Activated gamma-delta T cell treated with Interleukin-2 at 50 U/mL for 16 hours (primary cell): ENCODE measurements around the gene TSPAN33.

Experiments
- DNase-seq: peaks from one replicate; pipeline ENCODE4 v3.0.0-alpha.2; 2020

Gene TSPAN33

DNA sequence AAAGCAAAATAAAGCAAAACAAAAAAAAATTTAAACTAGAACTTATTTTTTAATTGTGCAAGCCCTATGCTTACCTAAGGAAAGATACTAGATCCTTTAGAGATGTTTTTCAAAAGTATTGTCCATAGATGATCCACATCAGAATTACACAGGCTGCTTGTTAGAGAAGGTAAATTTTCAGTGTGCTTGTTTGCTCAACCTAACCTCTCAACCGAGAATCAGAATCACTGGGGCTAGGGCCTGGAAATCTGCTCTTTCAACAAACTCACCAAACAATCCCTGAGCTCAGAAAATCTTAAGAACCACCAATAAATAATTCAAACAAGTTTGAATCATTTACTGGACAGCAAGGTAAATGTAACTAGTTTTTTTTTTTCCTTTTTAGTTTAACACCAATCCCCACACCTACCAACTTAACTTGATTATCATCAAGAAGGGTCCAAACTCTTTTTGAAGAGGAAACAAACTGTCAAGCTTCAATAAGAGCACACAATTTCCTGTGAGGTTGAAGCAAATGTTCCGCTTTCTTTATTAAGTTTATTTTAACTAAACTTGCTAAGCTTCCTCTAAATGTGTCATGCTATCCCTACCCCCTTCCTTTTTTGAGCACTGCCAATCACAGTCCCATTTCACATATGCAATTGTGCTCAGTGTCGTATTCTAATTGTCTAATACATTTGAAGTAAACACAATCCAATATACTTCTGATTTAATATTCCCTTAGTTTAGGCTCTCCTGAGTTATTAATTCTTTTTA is 7.4 kb upstream of the TSPAN33 start:
- no peak for DNase-seq

DNA sequence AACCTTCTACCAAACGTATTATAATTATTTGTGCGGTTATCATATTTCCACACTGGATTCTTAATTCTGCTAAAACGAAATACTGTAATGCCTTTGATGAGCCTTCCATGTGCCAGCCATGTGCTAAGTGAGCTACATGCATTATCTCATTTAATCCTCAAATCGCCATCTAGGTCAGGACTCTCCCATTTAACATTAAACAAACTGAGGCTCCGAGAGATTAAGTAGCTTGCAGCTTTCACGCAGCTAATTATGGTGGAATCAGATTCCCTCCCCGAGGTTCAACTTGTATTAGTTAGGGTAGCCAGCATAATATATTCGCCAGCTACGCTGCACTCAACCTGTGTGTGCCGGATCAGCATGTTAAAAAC is 798 bp upstream of the TSPAN33 start:
- DNase-seq: no peak

DNA sequence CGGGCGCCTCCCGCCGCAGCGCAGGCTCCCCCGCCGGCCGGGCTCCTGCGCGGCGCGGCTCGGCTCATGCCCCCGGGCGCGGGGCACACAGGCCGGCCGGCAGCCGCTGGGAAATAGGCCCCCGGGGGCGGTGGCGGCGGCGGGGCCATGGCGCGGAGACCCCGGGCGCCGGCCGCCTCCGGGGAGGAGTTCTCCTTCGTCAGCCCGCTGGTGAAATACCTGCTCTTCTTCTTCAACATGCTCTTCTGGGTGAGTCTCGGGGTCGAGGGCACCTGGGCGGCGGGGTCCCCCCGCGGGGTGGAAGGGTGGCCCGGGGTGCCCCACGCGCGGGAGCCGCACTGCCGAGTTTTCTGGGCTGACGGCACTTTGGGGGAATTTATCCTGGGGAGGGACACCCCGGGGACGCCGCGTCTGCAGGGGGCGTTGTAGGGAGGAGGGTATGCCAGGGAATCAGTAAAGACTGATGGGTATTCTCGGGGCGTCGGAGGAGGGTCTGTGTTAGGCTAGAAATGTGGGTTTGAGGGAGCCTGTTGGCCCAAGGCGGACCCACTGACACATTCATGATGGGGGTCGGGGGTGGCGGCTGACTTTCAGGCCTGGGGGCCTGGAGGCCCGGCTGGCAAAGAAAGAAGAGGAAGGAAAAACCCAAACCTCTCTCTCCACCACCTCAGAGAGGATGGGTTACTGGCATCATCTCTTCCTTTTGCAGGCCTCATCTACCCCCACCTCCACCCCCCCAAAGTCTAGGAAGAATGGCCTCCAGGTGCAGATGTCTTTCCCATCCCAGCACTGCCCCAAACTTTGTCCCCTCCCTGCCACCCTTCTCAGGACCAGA is 544 bp downstream of the TSPAN33 start:
- DNase-seq: peak; percentile 14

DNA sequence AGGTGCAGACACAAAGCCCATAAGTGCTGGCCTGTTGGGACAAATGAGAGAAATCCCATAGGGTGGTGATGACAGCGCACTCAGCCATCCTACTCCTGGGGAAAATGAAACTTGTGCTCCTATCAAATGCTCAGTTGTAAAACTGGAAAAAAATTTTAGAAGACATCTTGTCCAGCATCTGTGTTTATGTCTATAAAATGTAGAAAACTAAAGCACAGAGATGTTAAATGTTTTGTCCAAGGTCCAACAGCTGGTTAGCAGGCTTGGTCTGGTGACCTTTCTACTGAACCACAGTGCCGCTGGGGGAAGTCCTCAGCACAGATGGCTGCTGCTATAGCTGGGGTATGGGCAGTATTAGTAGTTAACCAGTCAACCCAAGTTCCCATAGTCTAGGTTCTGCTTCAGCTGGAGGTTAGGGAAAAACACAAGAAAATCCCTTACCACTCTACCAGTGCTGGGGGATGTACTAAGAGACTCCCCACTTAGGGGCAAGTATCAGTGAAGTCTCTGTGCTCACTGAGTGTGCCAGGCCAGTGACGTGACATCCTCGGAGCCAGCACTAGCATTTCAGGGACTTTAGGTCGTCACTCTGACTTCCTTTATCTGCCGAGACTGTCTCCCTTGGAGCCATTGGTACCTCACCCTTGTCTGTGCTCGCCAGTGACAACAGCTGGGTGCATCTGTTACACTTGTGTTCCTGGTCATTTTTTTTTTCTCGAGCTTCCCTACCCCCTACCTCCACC is 1.9 kb downstream of the TSPAN33 start:
- no peak for DNase-seq

DNA sequence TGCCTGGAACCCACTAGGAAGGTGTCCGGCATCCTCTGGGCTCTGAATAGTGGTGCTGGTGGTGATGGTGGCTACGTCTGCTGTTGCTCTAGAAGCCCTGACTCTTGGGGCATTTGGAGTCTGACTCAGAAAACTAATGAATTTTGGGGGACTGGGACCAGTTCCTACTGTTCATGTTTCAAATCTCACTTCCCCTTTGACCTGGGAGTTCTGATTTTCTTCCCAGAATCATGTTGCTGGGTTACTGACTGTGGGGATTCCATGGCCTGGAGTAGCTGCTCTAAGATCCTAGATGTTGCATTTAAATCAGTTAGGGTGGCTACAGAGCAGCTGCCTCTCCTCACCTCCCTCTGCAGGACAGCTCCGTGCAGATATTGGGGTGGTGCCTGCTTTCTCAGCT is 3.2 kb downstream of the TSPAN33 start:
- no peak for DNase-seq

DNA sequence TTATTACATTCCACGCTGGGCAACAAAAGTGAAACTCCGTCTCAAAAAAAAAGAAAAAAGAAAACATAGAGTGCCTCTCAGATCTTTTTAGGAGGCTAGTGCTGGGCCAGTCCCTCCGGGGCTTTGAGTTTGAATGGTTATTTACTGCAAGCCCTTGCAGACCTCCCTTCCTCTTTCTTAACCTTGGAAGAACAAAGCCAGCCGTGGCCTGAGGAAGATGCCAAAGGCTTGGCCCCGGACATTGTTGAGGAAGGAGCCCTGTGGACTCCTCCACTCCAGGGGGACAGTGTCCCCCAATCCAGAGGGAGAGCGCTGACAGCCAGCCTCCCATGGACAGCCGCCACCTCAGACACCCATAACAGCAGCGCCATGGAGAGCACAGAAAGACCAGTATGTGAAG is 5.0 kb downstream of the TSPAN33 start:
- no peak for DNase-seq

DNA sequence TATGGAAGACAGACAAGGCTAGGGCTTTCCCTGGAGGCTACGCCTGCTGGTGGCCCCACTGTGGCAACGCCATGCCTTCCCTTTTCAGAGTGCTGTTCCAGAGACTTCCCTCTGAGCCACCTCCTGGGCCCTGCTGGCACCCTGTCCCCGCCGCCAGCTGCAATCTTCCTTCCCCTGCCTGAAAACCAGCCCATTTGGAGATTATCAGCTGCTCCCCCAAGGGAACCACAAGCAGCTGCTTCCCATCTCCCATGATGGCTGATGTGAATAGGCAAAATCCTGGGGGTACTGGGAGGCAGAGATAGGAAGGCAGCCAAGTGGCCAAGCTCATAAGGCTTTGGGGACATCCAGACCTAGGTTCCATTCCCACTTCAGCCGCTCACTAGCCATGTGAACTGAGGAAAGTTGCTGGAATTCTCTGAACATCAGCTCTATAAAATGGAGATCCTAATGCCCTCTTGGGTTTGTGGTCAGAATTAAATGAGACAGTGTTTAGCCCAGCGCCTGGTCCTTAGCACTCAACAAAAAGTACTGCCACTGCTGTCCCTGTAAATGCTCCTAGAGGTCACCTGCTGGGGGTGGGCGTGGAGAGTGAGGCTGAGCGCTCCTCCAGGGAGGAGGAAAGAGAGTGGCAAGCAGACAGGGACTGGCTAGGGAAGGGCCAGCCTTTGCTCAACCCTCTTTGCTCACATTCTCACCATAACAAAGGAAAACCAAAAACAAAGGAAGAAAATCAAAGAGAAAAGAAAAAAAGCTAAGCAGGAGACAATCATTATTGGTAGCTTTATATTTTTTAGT is 5.9 kb downstream of the TSPAN33 start:
- DNase-seq: no peak

DNA sequence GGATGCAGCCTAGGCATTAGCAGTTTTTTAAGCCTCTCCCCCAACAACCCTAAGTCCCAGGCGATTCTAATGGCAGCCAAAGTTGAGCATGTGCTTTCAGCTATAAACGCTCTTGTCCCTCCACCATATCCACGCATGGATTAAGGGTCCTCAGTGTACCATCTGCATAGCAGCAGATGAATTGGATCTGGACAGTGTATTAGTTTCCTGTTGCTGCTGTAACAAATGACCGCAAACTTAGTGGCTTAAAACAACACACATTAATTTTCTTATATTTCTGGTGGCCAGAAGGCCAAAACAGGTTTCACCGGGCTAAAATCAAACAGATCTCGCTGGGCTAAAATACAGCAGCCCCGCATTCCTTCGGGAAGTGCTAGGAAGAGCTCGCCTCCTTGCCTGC is 13.1 kb downstream of the TSPAN33 start:
- DNase-seq: no peak

DNA sequence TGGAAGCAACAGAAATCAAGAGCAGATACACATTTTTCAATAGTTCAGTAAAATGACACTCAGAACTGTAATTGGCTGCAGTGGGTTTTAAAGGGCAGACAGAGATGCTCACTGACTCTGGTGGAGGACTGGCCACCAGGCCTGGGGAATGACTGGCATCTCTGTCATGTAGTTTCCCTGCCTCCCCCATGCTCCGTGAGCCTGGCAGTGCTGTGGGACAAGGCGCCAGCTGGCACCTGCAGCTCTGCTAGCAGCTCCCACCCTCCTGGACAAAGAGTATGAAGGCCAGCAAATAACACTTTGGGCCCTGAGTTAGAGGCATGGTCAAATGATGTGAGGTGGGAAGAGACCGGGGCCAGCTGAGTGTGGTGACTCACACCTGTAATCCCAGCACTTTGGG is 15.0 kb downstream of the TSPAN33 start:
- no peak for DNase-seq

DNA sequence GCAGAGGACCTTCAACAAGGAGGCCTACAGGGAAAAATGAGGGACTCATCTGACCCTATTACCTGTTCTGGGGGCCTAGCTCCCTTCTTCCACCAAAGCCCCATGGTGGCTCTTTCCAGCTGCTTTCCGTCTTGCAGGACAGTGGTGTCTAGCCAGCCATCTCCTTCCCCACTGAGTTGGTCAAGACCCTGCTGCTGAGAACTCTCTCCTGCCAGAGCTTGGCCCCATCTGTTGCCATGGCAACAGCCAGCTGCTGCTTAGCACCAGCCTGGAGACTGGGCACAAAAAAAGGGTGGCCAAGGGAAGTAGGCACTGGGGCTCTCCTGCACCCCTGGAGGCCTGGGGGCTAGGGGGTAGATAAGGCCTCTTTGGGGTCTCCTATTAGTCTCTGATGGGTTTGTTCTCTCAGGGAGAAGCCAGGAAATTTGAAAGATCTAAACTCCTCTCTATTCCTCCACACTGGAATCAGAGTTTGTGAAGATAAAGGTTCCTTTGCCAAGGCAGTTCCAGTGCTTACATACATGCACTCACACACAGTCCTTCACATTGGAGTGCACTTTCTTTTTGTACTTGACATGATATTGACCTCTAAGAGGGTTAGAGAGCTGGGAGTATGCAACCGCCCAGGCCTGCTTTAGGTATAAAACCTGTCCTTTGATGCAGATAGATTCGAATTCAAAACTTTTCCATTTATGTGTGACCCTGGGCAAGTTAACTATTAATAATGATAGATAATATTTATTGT is 15.8 kb downstream of the TSPAN33 start:
- DNase-seq: no peak

DNA sequence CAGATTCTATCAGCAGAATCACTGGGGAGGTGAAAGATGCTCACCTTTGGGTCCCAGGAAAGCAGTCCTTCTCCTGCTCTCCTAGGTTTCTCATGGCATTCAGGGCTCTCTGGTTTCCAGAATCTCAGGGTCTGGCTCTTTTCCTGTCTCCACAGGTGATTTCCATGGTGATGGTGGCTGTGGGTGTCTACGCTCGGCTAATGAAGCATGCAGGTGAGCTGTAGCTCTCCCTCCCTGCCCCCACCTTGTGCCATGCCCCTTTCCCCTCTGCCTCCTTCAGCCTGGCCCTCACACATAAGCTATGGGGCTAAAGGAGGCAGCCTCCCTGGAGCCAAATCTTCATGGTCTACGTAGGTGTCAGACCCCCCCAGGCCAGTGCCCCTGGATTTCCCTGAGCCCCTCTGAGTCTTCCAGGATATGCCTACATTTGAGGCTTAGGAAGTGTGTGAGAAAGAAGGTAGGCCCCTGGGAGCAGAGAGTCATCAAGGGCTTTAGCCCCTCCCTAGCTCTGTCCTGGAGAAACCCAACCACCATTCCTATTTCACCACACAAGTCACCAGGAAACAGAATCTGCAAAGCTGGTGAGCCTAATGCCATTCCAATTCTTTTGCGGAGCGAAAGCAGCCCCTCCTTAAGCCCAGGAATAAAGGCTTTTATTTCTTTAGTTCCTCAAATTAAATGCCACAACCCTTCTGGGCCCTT is 17.2 kb downstream of the TSPAN33 start:
- DNase-seq: no peak

DNA sequence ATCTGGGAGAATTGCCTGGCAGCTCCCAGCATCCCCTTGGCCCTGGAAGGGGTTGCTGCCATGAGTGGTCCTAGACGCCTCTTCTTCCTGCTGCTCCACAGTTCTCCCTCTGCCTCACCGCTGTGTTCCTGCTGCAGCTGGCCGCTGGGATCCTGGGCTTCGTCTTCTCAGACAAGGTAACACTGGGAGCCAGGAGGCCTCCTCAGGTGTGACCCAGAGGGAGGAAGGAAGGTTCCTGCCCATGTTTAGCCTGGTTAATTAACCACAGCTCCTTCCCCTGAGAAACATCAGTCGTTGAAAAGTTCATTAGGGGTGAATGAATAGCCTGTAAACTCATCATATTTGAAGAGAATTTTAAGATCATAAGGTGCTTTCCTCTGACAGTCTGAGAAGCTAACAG is 18.2 kb downstream of the TSPAN33 start:
- DNase-seq: no peak

DNA sequence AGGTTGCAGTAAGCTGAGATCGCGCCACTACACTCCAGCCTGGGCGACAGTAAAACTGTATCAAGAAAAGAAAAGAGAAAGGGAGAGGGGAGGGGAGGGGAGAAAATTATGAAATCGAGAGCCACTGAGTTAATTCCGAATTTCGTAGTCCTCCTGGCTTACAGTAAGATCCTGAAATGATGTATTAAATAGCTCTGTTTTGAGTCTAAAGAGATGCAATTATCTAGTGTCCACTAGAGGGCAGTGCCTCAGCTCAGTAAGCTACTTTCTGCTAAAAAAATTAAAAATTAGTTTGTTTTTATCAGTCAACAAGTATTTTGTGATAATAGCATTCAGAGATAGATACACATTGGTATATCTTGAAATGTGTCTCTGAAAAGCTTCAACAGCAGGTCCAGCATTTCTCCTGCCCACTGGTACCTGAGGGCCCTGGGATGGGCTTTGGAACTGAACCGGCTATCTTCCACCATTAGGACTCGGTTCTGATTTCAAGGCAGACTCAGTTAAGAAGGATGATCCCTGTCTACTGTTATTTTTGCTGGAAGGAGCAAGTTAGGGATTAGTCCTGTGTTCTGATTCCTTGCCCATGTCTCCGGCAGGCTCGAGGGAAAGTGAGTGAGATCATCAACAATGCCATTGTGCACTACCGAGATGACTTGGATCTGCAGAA is 19.5 kb downstream of the TSPAN33 start:
- DNase-seq: no peak

DNA sequence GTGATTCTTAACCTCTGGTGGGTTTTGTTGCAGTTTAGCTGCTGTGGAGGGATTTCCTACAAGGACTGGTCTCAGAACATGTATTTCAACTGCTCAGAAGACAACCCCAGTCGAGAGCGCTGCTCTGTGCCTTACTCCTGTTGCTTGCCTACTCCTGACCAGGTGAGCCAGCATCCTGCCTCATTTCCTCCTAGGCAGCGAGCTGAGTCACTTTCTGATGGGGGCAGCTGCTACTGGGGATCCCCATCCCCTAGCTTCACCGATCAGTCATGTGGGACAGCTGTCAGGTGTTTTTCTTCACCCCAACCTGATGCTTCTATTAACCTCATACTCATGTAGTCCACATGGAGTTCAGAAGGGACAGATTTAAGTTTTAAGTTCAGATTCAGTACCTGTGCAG is 22.2 kb downstream of the TSPAN33 start:
- no peak for DNase-seq

DNA sequence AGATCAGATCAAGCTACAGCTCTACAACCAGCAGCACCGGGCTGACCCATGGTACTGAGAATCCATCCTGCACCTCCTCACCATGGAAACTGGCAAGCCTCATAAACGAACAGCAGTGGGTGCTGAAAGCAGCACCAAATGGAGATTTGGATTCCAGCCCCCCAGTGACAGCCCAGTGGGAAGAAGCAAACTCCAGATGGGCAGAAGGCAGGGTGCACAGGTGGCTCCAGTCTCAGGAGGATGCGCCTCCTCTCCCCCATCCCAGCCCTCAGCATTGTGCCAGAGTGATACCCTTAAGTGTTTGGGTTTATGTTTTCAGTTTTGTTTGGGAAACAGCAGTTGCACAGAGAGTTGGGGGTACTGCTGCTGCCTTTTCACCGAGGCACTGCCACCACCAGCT is 23.3 kb downstream of the TSPAN33 start:
- no peak for DNase-seq

DNA sequence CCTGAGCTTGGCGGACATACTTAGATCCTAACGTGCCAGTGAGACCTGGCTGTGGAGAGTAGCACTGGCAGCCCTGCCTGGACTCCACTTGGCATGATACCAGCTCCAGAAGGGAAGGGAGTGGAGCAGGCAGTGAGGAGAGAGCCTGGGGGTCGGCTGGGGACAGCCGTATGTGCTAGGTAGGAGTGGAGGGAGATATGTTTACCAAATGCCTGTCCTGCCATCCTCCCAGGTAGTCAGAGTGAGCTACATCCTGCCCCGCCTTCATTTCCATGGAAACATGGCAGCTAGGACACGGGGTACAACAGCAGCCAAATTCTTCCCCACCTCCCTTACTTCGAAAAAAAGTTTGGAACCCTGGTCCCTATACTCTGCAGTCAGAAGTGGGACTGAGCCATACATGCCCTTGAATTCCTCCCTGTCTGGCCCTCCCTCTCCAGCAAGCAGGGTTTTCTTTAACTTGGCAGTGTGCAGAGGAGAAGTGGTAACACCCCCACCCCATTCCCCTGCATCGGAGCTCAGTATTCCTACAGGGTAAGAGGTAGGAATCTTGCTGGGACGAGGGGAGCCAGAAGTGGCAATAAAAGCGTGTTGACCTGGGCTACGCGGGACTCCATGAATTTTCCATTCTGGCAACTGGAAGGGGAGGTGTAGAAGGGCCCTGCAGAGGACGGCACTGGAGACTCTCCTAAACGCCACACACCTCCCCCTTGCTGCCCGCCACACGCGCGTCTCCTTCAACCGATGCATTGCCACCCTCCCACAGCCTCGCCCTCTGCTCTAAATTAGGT is 23.9 kb downstream of the TSPAN33 start:
- DNase-seq: no peak

DNA sequence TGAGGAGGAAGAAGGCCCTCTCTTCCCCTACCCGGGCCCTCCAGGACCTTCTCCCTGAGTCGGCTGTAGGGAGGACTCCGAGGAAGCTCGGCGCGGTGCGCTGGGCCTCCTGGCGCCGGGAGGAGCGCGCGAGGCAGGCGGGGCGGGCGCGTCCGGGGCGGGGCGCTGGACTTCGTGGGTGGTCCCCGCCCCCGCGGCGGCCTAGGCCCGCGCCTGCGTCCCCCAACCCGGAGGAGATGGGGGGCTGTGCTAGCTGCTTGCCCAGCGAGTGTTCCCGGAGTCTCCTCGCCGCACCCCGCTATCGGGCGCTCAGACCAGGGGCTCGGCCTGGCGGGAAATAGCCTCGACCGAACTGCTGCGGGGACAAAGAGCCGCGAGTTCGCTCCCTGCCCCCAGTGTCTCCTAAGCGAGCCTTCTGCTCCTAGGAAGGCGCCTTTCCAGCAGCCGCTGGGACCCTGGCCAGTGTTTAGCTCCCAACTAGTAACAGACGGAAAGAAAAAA is 24.7 kb downstream of the TSPAN33 start:
- peak; percentile 36 for DNase-seq

DNA sequence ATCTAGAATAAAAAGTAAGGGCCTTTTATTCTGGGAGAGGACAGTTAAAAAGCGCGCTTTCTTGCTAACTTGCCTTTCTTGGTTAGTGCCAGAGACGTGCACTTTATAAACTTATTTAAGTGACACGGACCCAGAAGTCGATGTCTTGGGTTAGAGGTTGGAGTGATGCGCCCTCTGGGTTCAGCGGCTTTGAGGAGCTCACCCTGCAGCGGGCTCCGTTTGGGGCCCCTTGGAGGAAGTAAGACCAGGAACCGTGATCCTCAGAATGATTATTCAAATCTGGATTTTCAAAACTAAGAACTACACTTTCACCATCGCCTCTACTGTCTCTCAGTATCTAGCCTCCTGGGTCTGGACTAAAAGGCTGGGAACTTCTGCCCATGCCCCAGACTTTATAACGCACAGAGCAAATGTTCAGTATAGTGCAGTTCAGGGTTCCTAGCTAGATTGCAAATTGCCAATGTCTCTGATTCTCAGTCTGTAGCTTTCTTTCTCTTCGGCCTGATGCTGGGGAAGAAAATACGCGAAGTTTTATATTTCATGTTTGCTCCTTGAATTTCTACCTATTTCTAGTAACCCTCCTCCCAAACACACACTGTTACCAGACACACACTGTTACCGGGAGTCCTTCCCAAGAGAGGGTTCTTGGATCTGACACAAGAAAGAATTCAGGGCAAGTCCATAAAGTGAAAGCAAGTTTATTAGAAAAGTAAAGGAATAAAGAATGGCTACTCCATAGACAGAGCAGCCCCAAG is 25.4 kb downstream of the TSPAN33 start:
- no peak for DNase-seq

DNA sequence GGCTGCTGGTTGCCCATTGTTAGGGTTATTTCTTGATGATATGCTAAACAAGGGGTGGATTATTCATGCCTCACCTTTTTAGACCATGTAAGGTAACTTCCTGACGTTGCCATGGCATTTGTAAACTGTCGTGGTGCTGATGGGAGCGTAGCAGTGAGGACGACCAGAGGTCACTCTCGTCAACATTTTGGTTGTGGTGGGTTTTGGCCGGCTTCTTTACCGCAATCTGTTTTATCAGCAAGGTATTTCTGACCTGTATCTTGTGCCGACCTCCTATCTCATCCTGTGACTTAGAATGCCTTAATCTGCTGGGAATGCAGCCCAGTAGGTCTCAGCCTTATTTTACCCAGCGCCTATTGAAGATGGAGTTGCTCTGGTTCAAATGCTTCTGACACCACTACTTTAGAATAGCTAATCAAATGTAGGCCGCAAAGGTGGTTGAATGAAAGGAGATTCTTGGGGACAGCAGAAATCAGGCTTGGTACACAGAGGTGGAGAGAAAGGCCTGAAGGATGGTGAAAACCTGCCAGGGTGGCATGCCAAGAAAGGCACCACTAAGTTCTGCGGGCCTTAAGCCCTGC is 26.0 kb downstream of the TSPAN33 start:
- DNase-seq: no peak
